GM18858 (cell line): ENCODE data around the gene UGT1A1.

Experiments
- ATAC-seq: cut with Tn5 transposase; IDR thresholded peaks from one replicate; pipeline ENCODE4 v1.9.1; 2021; ENCODE audit not compliant: unreplicated experiment

The UGT1A1 gene

DNA sequence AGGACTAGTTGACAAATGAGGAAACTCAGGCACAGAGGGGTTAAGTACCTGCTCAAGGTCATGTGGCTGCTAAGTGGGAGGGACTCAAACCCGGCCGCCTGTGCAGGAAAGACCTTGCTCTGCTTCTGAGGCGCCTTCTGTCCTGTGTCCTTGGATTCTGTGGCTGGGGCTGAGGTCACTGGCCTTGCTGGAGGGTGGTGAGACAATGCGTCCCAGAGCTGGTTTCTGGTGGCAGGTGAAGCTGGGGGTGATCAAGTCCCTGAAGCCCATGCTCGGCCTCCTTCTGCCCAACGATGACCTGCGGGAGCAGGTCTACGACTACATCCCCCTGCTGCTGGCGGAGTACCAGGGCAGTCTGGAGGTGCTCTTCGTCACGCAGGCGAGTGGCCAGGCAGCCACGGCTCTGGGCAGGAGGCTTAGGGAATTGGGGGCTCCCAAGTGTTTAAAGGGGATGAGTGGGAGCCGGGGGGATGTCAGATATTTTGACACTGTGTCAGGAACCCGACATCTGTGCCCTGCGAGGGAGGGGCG, 34.1 kb downstream of the UGT1A1 start:
- no peak for ATAC-seq

DNA sequence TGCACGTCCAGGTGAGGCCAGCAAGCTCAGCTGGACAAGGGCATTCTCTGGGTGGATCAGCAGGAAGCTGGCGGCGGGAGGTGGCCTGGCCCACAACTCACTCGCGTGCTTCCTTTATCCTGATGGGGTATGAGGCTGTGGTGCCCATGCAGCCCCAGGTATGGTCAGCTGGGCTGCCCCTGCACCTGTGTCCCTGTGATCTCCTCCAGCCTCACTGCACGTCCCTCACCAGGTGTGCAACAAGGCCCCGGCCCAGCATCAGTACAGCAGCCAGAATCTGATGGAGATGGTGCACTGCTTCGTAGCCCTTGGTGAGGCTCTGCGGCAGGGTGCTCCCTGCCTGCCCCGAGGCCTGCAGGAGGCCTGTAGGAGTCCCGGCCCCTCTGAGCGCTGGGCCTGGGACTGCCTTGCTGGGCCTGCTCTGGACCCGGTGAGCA, 35.7 kb downstream of the UGT1A1 start:
- ATAC-seq = no peak

DNA sequence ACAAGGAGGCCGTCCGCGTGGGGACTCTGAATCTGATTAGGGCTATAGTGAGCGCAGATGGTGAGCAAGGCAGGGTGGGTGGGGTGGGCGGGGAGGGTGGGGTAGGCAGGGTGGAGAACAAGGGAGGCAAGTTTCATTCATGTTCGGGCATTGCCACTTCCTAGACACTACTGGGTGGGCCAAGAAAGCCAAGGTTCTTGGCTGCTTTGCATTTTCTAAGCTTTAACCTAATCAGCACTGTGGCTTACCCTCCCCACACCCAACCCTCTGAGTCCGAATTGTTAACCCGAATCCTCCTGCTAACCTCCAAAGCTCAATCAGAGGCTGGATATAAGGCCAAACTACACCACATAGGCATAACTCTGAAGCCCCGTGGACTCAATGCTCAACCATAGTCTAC, 36.2 kb downstream of the UGT1A1 start:
- no peak for ATAC-seq

DNA sequence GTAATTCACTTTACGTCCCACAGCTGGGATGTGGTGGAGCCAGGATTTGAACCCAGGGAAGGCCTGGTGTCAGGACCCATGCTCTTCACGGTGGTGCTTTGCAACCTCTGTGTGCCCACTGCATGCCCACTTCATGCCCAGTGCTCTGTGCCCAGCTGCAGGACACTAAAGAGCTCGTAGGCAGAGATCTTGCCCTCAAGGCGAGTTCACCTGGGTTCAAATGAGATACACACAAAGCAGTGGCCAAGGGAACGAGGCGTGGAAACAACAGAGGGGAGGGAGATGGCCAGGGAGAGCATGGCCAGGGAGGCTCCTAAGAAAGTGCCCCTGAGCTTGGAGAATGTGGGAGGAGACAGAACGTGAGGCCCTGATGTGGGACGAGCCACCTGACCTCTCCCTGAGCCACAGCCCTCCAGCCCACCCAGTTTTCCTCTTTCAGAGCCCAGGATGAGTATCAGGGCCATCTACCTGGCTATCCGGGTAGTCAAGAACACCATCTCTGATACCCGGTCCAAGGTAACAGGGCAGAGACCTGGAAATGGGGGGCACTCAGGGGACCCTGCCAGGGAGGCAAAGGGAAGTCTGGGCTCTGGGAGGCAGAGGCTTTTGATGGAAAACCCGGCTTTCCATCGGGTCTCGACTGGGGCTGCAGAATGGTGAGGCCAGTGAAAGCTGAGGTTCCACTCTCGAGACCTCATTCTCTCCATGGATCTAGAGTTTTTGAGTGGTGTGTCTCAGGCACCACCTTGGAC, 38.4 kb downstream of the UGT1A1 start:
- no peak for ATAC-seq

DNA sequence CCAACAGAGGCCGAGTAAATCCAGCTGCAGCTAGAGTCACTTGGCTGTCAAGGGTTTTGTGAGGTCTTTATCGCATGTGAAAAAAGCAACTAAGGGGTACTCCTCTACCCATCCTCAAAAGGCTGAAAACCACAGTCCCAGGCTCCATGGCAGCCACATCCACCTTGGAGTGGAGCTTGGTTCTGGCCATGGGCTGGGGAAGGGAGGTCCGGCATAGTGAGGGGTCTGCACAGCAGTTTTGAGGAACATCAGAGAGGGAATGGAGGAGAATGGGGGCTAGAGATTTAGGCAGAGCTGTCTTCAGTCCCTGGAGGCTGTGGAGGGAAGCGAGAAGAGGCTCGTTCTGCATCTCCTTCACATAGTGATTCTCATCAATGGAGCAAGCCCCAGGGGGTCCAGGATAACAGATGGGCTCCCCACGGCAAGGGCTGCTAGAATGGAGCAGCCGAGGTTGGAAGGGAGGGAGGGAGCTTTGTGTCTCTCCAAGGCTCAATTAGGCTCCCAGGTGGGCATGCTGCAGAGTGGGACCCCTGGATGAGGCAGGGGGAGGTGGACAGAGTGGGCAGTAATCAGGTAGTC, 39.1 kb downstream of the UGT1A1 start:
- no peak for ATAC-seq

DNA sequence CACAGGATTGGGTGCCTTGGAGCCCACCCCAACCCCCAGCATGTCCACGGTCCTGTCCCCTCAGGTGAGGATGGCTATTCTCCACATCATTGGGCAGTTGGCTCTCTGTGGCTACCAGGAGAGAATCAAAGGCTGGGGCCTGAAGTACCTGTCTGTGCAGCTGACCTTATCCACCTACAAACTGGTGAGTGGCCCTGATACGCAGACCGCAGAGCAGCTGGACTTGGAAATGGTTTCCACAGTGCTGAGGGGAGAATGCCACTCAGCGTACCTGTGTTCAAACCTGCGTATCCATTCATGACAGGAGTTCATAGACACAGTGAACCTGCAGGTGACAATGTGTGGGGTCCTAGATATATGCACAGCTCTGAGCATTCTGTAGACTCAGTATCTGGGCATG, 39.6 kb downstream of the UGT1A1 start:
- no peak for ATAC-seq

DNA sequence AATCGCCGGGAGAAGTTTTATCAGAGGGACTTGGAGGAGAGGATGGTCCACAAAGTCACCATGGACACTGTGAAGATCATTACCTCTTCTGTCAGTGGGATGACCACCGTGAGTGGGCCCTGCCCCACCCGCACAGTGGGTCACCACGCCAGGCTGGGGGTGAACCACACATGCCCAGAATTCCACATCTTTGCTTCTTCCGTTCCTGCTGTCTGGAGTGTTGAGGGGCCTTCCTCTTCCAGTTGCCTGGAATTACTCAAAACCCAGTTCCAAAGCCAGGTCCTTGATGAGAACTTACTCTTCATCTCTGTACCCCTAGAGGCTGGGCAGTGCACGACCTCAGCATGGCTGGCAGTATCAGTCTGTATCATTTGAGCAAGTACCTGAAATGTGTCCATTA, 40.1 kb downstream of the UGT1A1 start:
- ATAC-seq = no peak

DNA sequence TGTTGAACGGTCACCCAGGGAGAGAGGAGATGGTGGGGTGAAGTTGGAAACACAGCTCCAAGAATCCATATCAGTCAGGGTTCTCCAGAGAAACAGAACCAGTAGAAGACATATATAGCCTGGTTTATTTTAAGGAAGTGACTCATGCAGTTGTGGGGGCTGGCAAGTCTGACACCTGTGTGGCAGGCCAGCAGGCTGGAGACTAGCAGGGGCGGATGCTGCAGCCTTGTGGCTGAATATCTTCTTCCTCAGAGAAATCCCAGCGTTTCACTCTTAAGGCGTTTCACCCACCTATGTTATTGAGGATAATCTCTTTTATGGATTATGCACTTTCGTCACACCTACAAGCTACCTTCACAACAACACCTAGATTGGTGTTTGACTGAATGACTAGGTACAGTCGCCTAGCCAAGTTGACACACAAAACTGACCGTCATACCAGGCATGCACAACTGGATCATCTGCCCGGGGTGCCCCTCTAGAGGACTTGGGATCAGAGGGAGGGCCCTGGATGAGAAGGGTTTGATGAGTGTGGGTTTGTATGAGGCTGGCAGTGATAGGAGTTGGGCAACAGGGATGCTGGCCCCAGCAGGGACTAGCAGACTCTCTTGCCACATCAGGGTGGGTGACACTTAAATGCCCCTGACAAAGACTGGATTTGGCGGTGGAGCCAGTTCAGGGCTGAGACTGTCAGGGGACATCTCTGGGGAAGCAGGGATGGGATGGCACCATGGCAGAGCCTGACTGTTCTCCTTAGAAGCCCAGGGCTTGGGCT, 41.5 kb downstream of the UGT1A1 start:
- ATAC-seq = no peak

DNA sequence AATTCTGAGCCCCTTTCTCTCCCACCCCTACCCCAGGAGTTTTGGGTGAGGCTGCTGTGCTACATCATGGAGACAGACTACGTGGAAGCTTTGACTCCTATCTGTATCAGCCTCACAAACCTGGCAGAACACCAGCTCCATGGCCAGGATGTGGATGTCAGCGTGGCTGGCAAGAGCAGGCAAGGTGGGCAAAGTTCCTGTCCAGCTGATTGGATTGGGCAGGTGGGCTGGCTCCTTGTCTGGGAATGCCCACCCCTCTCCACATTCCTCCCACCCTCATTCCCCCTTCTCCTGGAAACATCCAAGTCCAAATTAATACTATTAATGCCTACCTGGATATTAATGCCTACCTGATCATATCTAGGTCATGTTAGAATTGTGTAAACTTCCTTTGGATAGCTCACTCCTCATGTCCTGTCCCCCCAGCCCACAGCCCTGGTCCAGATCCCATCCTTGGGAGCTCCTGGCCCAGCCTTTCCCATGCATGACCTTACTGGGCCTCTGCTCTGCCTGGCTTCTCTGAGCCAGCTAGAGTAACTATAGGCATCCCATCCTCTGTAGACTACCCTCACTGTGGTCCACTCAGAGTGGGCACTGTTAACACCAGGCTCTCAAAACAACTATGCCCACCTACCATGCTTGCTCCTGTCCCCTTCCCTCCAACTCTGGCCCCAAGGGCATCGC, 42.2 kb downstream of the UGT1A1 start:
- ATAC-seq = no peak

DNA sequence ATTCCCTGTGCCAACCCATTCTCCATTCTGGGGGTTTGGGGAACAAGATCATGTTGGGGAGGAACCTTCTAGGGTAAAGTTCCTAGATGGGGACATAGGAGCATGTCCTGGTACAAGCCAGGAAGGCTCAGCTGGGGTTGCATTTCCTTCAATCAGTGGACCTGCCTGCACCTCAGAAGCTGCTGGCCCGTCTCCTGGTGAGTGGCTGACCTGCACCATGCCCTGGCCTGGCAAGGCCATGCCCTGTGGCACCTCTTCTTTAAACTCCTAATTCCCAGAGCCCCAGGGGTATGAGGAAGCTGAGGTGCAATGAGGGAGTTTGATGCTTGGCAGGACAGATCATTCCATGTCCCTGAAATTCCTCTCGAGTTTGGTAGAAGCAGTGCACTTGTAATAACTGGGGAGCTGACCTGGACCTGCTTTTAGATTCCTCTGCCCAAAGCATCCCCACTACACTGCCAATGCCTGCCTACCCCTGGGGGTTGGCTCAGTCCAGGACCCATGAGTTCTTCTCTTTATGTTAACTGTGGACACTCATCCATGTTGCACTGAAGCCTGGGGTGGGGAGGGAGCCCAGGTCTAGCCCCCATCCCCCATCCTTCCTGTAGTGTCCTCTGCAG, 43.3 kb downstream of the UGT1A1 start:
- ATAC-seq = no peak

DNA sequence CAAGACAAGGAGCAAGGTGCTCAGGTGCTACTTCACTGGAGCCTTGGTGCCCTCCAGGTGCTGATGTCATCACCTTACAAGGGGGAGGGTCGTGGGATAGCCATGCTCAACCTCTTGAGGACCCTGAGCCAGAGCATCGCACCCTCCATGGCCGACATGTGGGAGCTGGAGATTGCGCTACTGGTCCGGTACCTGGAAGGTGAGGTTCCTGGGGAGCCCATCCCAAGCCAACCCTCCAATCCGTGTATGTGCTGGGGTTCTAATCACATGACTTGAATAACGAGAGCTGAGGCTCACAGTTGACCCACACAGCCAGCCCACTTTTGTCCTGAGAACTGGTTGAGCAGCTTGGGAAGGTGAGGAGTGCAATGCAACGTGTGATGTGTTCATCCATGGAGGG, 43.9 kb downstream of the UGT1A1 start:
- ATAC-seq = no peak

DNA sequence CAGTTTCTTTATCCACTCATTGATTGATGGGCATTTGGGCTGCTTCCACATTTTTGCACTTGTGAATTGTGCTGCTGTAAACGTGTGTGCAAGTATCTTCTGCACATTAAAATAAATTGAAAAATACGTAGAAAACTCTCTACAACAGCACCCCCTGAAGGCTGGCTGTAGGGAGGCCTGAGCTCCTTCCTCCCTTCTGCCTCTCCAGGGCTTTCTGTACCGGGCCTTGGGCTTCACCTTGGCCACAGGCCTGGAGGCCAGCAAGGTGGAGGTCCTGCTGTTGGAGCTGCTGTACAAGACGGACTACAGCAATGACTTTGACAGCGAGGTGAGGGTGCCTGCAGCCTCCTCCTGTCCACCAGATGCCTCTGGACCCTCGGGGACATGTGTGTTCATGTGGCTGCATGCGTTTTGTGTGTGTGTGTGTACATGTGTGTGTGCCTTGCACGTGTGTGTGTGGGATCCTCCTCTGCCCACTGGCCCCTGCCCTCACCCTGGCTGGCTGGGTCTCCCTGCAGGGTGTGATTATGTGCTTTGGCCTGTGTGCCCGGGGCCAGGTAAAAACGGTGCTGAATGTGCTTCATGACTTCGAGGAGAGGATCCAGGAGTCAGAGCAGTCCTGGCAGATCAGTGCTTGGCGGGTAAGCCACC, 47.3 kb downstream of the UGT1A1 start:
- no peak for ATAC-seq

DNA sequence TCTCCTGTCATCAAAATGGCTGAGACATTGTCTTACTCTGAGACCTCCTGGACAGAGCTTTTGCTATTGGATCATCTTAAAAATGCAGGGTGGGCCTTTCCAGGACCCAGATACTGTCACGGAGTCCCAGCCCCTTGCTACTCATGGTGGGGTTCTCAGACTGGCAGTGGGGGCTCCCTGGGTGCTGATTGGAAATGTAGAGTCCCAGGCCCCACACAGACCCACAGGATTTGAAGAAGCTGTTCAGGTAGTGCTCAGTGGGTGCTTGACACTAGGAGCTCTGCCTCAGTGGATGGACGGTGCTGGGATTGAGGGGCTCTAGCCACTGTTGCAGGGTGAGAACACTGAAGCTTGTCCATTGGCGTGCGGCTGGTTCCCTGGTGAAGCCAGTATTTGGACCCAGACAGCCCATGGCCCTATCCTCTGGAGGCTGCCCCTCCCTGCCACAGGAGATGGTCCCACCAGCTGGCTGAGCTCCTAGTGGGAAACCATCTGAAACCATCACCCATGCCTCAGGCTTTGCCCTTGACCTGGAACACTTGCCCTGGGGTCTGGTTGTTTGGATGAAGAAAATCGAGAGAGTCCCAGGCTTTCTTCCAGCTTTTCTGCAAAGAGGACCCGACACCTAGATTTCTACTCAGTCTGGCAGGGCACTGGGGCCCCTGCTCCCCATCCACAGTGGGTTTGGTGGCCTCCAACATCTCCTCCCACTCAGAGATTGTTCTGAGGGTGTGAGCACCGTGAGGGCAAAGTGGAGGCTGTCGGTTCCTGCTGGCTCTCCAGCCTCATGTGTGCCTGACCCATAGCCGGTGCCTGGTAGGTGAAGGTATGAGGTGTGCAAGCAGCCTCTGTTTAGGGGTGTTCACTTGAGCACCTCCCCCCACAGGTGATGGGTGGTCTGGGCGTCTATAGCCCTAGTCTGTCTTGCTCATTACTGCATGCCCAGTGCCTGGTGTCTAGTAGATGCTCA, 48.2 kb downstream of the UGT1A1 start:
- ATAC-seq = no peak

DNA sequence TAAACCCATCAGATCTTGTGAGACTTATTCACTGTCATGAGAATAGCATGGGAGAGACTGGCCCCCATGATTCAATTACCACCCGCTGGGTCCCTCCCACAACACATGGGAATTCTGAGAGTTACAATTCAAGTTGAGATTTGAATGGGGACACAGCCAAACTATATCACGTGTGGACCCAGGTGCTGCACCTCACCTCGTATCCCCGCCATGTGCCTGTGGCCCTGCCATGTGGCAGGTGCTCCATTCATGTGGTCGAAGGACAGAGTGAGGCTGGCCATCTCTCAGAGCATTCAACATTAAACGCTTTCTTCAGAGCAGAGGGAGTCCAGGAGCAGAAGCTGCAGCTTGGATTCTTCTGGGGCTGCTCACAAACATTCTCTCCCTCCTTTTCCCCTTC, 50.3 kb downstream of the UGT1A1 start:
- no peak for ATAC-seq

DNA sequence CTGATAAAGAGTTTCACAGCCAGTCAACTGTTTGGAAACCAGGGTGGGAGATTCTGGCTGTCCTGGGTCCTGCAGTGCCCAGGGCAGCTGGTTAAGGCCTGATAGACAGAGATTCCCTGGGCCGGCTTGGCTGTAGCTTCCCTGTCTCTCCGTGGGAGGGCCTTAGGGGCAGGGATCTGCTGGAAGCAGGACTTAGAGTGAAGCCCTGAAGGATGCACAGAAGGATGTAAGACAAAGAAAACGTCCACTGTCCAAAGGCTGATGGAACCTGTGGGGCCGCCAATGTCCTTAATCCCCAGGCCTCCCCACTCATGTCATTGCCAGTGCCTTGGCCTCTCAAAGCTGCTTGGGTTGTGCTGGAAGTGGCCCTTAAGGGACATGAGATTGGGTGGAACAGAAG, 51.0 kb downstream of the UGT1A1 start:
- ATAC-seq = no peak

DNA sequence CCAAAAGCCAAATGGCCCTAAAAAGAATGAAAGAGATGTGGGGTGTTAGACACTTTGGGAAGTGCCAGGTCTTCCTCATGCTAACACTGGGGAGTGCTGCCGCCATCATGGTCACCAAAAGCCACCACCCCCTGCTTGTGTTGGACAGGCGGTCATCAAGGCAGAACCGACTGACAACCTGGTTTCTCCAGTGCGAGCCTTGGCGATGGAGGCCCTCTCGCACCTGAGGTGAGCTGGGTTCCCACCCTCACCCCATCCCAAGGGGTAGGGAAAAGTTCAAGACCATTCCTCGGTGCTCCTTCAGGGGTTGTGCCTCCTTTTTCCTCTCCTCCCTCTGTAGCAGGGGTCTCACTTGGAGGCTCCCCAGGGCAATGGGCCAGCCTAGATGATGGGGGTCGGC, 51.7 kb downstream of the UGT1A1 start:
- ATAC-seq = no peak

DNA sequence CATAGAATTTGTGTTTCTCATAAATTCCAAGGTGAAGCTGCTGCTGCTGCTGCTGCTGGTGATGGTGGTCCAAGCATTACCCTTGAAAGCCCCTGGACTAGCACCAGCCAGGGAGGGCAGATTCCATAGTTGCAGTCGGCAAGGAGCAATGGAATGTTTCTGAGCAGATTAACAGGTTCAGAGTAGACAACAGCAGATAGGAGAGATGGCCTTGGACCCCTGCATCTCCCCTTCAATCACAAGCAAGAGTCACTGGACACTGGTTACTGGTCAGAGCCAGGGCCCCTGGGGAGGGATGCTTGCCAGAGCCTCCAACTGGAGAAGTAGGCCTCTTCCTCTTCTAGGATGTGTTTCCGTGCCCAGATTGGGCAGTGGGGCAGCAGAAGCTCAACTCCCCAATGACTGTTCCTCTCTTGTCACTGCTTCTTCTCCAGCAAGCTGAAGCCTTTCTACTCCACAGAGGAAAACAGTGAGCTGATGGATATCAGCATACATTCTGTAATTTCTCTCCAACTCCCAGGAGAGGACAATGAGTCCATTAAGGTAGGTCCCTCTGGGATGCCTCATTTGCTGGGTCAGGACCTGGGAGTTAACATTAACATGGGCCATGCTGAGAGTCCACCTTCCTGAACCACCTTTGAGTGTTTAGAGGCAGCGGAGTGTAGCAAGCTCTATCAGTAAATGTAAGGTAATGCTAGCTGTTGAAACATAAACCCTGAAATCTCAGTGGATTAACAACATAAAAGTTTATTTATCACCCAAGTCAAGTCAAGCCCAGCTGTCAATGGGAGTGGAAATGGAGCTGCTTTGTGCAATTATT, 53.4 kb downstream of the UGT1A1 start:
- ATAC-seq = no peak

DNA sequence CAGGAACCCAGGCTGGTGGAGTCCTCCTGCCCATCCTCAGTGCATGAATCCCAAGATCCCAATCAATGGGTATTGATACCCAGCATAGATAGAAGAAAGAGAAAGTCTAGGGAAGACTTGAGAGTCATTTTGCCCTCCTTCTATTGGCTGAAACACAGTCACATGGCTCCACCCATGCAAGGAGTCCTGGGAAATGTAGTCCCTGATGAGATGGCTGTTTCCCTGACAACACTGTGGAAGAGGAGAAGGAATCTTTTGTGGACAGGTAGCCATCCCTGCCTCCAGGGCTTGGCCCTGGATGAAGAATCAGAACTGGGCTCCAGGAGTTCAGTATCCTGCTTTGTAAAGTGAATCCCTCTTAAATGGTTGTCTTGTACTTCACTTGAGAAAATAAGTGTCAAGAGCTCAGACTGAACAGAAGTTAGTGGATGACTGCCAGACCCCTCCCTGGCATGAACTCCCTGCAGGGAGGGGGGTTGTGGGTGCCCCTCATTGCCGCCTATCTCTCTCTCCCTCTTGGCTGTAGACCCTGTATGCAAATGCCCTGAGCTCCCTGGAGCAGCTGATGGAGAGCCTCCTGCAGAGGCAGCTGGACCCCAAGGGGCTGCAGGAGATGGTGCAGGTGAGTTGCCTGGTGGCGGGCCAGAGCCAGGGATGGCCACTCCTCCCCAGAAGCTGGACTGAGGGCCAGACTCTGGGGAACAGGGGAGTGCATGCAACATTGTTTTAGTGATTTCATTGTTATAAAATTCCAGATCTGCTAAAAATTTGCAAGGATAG, 54.2 kb downstream of the UGT1A1 start:
- ATAC-seq = no peak
